ENCODE data around the gene MGAT5B. TPM values are rescaled to one million over a fixed set of nuclear protein-coding genes. Genes with fewer than 3 reads are reported as not detected.

The MGAT5B gene
- total and polyA plus RNA-seq, 2 experiments from 2014 or later: 1.6 to 10.0 TPM

- no peak for ATAC-seq
- no peak overlapping the region for H3K4me3 Mint-ChIP-seq
- no peak for TF ChIP-seq JUNB (IDR thresholded peaks at IDR 0.05; ENCODE audit: unreplicated experiment)
- TF ChIP-seq ZNF462 (CRISPR knock-in tag; IDR thresholded peaks at IDR 0.05): no peak
- no peak for TF ChIP-seq CTCF (conservative IDR thresholded peaks at IDR 0.05; ENCODE audit: low read depth in 2 of 2)
- TF ChIP-seq ZNF331 (CRISPR knock-in tag; IDR thresholded peaks at IDR 0.05; ENCODE audit: low read depth): no peak
- no peak for TF ChIP-seq REST (IDR thresholded peaks at IDR 0.05; ENCODE audit: unreplicated experiment)
- TF ChIP-seq ETS1 (IDR thresholded peaks at IDR 0.05): no peak
- TF ChIP-seq STAT1 (IDR thresholded peaks at IDR 0.05; ENCODE audit: unreplicated experiment): no peak
- TF ChIP-seq NANOG (IDR thresholded peaks at IDR 0.05; ENCODE audit: borderline replicate concordance): no peak
- TF ChIP-seq EZH2 (IDR thresholded peaks at IDR 0.05; ENCODE audit: low read depth, unreplicated experiment): no peak
- no peak for TF ChIP-seq ZNF114 (CRISPR knock-in tag; IDR thresholded peaks at IDR 0.05)
- no peak for TF ChIP-seq EZH2phosphoT487 (IDR thresholded peaks at IDR 0.05; ENCODE audit: unreplicated experiment)
- no peak for TF ChIP-seq POLR2AphosphoS5 (IDR thresholded peaks at IDR 0.05; ENCODE audit: low read depth)
These were observed 21.1 kb downstream of the MGAT5B start for GRCh38 chr17:76889323-76889722.

More at GRCh38 chr17:76889323-76889722, 21.1 kb downstream of the MGAT5B start:
- Histone ChIP-seq H3K27me3 (ENCODE audit: insufficient read depth) (no peaks in the 10 kb centered on the region), H3K36me3 (ENCODE audit: insufficient read depth) (no peaks in the 10 kb centered on the region), H3F3A (replicated peaks; ENCODE audit: low read depth) (0 out of 2 replicates have a peak, but pooled peaks cover 4% of the 10 kb centered on the region), H3K4me1 (ENCODE audit: insufficient read depth) (peaks cover 13% of the 10 kb centered on the region), H3K9me2 (ENCODE audit: insufficient read depth) (no peaks in the 10 kb centered on the region), H4K20me1 (replicated peaks; ENCODE audit: insufficient read depth) (no peaks in the 10 kb centered on the region), H3K4me3 (no peak overlapping the region), H2AFZ (no peak overlapping the region), H3K27ac (ENCODE audit: low read depth) (no peak overlapping the region), H3K79me2 (replicated peaks; ENCODE audit: insufficient read depth) (no peaks in the 10 kb centered on the region), H3K4me2 (no peak overlapping the region)
- peaks cover 3% of the 10 kb centered on the region; the same call in 2 of the 3 replicates for H3K9me3 Mint-ChIP-seq
- H3K4me1 Mint-ChIP-seq: peaks cover 23% of the 10 kb centered on the region
- peaks cover 6% of the 10 kb centered on the region; the same call in 2 of the 3 replicates for H3K36me3 Mint-ChIP-seq (ENCODE audit: low read depth)
- H3K27ac Mint-ChIP-seq: no peak overlapping the region
- peaks cover 19% of the 10 kb centered on the region for H3K27me3 Mint-ChIP-seq (ENCODE audit: insufficient read depth, low read depth, poor library complexity)
- no peak for DNase-seq (ENCODE audit: low spot score)
